AG08396 (cell line): ENCODE results near the gene SH3RF3.

Experiments used
- DNase-seq: peaks from one replicate; pipeline ENCODE4 v3.0.0; 2012; ENCODE audit warnings: low spot score, mixed read lengths

Gene SH3RF3

DNA sequence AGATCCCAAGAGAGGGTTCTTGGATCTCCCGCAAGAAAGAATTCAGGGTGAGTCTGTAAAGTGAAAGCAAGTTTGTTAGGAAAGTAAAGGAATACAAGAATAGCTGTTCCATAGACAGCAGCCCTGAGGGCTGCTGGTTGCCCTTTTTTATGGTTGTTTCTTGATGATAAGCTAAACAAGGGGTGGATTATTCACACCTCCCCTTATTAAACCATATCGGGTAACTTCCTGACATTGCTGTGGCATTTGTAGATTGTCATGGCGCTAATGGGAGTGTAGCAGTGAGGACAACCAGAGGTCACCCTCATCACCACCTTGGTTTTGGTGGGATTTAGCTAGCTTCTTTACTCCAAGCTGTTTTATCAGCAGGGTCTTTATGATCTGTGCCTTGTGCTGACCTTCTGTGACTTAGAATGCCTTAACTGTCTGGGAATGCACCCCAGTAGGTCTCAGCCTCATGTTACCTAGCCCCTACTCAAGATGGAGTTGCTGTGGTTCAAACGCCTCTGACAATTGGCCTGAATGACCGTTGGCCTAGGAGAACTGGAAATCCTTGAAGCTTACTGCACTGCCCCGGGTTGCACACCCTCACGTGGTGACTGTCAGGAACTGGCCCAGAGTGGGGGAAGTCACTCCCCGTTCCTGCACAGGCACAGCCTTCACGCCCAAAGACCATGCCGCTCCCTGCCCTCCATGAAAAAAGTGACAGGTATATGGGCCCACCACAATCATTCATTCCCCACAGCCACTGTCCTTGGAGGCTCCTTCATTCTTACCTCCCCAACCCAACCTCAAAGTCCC, 347.8 kb downstream of the SH3RF3 start:
- DNase-seq: no peak

DNA sequence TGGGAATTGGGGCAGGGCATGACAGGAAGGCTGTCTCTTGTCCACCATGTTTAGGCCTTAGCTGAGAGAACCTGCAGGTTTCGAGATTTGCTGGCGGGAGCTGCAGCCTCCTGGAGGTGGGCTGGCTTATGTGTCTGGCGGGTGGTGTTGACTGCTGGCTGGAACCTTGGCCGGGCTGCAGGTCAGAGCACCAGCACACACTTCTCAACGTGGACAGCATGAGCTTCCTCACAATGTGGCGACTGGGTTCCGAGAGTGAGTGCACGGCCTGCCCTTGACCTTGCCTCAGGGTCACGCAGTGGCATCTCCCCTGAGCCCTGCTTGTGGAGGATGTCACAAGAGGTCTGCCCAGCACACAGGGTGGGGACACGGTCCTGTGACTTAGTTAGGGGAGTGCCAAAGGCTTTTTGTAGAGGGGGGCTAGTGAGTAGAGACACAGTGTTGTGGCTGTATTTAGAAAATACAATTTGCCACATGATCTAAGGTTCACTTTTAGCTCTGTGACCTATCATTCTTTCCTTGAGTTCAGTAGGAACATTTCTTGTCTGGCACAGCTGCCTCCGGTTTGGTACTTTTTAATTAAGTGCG, 350.0 kb downstream of the SH3RF3 start:
- DNase-seq: no peak

DNA sequence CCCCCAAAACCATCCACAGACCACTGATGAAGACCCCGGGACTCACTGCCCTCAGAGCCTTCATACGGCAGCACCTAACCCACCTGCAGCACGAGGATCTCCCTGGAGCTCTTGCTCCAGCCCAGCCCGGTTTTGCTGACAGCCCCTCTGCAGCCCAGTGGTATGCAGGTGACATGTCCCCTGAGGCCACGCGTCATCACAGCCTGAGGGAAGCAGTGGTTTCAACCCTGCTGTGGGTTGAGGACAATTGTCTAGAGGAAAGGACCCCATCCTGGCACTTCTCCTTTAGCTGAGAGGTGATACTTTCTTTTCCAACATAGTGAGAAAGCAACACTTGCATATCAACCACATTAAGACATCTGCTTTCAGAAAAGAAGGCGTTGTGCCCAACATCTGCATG, 350.8 kb downstream of the SH3RF3 start:
- no peak for DNase-seq

DNA sequence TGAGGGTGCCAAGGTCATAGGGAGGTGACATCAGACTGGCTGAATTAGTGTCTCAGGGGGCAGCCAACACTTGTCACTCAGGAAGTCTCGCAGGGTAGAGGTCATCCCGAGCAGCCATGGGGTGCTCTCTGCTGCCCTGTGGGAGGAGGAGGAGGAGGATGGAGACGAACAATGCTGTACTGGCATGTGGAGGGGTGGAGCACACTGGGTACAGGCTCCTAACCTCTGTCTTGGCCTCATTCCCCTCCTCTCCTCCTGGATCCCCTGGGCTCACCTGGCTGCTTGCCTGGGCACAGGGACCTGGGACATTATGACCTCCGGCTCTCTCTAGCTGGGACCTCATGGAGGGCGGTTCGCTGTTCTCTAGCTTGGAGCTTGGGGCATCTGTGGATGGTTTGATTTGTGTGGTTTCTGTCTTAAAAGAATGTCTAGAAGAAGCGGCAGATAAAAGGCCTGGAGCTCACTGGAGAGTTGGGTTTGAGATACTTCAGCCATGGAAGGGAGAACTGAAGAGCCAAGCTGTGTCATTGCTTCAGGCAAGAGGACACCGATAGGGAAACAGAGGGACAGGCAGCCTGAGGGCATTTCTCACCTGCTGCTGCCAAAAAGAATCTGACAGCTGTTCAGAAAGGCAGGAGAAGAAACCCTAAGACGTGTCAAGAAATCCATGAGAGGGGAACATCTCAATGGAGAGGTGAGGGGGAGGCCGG, 351.6 kb downstream of the SH3RF3 start:
- DNase-seq: no peak

DNA sequence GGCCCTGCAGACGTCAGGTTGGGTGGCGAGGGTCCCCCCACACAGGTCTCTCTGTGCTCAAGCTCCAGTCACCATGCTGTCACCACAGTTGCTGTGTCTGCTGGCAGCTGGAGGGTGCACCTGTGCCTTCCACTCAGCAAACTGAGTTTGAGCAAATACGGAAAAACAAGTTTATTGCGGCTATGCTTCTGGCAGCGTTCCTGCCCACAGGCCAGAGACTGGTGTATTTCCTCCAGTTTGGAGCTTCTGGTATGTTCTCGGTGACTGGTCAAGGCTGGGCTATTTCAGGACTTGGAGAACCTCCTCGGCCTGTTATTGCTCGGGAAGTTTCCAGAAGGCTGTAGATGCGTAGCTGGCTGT, 352.2 kb downstream of the SH3RF3 start:
- DNase-seq: no peak

DNA sequence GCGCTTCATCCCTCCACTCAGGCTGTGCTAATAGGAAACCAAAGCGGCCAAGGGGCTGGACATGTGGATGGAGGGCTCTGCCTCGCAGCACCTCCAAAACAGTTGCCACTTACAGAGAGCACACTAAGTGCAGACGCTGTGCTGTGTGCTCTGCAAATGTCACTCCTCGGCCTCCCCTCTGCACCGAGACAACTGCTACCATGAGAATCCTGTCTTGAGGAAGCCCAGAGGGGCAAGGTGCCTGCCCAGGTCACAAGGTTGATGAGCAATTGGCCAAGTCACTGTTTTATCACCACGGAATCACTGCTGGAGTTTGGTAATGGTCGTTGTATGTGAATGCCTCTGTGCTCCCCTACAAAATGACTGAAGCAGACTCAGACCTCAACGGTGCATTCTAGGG, 352.6 kb downstream of the SH3RF3 start:
- no peak for DNase-seq

GRCh38 chr2:109482361-109482861, 353.4 kb downstream of the SH3RF3 start:
- no peak for DNase-seq

GRCh38 chr2:109486711-109487535, 357.9 kb downstream of the SH3RF3 start:
- DNase-seq: peak; percentile 88

DNA sequence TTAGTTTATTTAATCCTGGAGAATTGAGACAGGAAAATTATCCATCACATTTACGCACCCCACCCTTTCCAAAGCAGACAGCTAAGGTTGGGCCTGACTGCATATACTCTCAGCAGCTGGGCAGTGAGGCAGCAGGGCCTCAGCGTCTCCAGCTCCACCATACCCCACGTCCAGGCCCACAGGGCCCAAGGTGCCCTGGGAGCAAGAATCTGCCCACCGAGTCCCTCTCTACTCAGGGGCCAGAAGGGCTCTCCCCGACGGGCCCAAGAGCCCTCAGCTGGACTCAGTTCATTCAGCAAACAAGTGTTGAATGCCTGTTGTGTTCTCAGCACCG, 358.5 kb downstream of the SH3RF3 start:
- DNase-seq: no peak

GRCh38 chr2:109487871-109488655, 359.1 kb downstream of the SH3RF3 start:
- no peak for DNase-seq

- no peak for DNase-seq
Observed at GRCh38 chr2:109489296-109489695, 360.3 kb downstream of the SH3RF3 start.

- DNase-seq: no peak
Observed at GRCh38 chr2:109493176-109493935, 364.4 kb downstream of the SH3RF3 start.

DNA sequence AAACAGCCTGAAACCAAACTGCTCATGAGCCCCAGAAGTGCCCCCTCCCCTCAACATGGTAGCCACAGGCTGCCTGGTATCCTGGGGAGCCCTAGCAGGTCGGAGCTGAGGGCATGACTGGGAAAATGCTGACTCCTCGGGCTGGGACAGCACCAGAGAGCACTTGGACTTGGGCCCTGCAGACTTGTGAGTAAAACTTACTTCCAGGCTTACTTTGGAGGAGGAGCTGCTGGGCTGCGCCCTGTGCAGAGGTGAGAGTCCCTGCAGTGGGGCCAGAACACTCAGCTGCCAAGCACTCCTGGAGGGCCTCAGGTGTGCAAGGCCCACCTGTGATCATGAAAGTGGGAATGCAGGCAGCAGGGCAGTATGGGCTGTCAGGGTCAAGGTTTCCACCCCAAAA, 365.3 kb downstream of the SH3RF3 start:
- no peak for DNase-seq

DNA sequence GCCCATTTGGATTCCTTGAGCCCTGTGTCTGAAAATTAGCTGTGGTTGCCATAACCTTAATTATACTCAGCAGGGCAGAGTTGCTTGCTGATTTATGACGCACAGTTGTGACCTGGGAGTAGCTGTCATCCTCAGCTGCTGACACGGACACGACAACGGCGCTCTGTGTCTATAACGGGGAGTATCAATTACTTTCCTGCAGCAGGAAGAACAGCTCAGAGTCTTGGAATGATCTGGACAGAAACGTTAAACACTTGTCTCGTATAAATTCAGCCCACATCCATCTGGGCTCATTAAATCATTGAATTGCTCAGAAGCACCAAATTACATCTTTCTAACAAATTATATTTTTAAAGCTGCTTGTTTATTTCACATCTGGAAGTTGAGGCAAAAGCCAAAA, 368.5 kb downstream of the SH3RF3 start:
- peak; percentile 89 for DNase-seq

- peak; percentile 59 for DNase-seq
Observed at GRCh38 chr2:109497911-109498870, 369.2 kb downstream of the SH3RF3 start.

DNA sequence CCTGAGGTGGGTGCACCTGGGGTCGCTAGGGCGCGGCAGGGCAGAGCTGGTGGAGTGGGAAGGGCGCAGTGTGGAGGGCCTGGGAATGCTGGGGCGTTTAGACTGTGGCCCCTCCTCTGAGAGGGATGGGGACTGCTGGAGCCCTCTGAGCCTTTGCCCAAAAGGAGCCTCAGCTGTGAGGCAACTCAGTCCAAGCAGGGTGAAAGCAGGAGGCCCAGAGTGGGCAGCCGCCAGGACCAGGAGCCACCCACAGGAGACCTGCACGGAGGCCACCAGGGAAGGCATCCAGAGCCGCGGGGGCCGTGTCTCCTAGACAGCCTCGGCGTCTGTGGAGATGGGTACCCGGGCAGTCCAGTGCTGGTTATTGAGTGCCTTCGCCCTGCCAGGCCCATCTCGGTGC, 369.9 kb downstream of the SH3RF3 start:
- no peak for DNase-seq

- no peak for DNase-seq
Observed at GRCh38 chr2:109499566-109499965, 370.6 kb downstream of the SH3RF3 start.

GRCh38 chr2:109500910-109501309, 371.9 kb downstream of the SH3RF3 start:
- no peak for DNase-seq

- DNase-seq: no peak
Observed at GRCh38 chr2:109501461-109501860, 372.5 kb downstream of the SH3RF3 start.

- no peak for DNase-seq
Observed at GRCh38 chr2:109503191-109503590, 374.2 kb downstream of the SH3RF3 start.
